GM12873 (cell line): ENCODE data around the gene IL36RN.

Experiments
- TF ChIP-seq, protein P1 (sequence below): IDR thresholded peaks from 2 replicates; pipeline ENCODE4 v1.5.1; 2012; ENCODE audit warnings: low read depth, mild to moderate bottlenecking, moderate library complexity, low read length, control low read depth; ENCODE audit not compliant: insufficient read depth; ENCODE audit errors: missing control alignments

IL36RN gene

DNA sequence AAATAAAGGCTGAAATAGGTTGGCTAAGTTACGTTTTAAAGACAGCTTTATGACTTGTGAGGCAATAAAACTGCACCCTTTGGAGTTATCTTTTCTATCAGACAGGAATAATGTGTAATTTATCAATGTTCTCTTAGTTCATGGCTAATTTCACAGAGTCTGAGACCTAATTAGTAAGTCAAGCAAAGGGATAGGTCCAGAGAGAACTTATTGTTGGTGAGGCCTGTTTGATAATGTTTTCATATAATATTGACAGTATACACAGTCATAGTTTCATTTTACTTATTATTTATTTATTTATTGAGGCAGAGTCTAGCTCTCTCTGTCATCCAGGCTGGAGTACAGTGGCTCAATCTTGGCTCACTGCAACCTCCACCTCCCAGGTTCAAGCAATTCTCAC is 1.9 kb upstream of the IL36RN start:
- TF ChIP-seq, protein P1, sequence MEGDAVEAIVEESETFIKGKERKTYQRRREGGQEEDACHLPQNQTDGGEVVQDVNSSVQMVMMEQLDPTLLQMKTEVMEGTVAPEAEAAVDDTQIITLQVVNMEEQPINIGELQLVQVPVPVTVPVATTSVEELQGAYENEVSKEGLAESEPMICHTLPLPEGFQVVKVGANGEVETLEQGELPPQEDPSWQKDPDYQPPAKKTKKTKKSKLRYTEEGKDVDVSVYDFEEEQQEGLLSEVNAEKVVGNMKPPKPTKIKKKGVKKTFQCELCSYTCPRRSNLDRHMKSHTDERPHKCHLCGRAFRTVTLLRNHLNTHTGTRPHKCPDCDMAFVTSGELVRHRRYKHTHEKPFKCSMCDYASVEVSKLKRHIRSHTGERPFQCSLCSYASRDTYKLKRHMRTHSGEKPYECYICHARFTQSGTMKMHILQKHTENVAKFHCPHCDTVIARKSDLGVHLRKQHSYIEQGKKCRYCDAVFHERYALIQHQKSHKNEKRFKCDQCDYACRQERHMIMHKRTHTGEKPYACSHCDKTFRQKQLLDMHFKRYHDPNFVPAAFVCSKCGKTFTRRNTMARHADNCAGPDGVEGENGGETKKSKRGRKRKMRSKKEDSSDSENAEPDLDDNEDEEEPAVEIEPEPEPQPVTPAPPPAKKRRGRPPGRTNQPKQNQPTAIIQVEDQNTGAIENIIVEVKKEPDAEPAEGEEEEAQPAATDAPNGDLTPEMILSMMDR = no peak

DNA sequence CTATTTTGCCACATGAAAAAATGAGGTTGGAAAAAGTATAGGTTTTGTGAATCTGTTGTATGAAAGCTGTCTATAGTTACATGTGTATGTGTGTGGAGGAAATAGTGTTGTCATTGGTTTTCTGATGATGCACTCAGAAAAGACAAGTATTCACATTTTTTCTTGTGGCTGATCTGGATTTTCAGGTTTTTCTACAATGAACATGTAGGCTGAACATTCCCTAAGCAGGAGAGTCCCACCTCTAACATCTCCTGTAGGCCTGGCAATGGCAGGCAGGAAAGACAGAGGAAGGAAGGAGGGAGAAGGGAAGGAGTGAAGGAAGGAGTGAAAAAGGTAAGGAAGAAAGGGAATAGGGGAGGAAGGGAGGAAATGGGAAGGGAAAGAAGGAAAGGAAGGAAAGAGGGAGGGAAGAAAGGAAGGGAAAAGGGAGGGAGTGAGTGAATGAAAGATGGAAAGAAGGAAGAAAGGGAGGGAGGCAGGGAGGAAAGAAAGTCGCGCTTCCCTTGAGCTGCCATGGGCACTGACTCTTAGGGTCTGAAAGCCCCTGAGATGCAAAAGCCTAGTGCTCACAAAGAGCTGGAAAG is 495 bp upstream of the IL36RN start:
- TF ChIP-seq, protein P1 = no peak

DNA sequence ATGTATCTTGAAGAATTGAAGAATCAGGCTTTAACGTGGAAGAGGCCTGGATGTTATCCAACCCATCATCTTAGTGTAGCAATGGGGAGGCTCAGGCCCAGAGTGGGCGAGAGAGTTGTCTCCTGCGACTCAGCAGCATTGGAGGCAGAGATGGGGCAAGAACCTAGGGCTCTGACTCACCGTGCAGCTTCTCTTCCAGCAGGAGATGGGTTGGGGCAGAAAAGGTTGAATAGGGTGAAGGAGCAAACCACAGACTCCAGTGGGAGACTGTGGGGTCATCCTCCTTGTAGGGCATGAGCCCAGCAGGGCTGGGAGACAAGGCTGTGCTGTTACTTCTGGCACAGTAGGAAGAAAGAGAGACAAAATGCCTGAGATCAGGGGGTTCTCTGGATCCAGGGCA is 1.4 kb downstream of the IL36RN start:
- TF ChIP-seq, protein P1 = no peak

DNA sequence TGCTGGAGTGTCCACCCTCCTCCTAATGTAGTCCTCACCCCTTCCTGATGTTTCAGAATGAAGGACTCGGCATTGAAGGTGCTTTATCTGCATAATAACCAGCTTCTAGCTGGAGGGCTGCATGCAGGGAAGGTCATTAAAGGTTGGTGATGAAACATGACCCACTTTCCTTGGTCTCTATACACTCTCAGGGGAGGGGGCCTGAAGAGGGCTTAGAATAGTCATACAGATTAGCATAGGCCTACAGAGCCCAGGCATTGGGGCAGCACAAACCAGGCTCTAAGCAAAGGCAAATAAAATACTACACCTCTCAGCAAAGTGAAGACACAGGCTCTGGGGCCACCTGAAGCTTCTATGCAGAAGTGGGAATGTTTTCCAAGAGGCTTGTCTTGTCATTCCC is 1.8 kb downstream of the IL36RN start:
- TF ChIP-seq, protein P1 = no peak

DNA sequence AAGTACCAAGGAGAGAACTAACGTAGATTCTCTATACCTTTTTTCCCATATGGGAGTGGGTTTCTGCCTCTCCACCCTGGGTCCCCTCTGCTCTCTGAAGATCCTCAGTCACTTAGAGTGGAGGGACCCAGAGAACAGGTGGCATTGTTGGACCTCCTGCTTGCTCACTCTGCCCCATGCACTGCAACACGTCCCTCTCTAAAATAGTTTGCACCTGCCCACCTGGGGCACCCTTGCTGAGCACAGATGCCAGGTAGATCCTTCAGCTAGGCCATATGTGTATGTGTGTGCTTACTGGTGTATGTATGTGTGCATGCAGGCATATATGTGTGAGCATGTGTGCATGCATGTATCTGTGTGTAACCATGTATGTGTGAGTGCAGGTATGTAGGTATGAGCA is 2.2 kb downstream of the IL36RN start:
- TF ChIP-seq, protein P1 = no peak

DNA sequence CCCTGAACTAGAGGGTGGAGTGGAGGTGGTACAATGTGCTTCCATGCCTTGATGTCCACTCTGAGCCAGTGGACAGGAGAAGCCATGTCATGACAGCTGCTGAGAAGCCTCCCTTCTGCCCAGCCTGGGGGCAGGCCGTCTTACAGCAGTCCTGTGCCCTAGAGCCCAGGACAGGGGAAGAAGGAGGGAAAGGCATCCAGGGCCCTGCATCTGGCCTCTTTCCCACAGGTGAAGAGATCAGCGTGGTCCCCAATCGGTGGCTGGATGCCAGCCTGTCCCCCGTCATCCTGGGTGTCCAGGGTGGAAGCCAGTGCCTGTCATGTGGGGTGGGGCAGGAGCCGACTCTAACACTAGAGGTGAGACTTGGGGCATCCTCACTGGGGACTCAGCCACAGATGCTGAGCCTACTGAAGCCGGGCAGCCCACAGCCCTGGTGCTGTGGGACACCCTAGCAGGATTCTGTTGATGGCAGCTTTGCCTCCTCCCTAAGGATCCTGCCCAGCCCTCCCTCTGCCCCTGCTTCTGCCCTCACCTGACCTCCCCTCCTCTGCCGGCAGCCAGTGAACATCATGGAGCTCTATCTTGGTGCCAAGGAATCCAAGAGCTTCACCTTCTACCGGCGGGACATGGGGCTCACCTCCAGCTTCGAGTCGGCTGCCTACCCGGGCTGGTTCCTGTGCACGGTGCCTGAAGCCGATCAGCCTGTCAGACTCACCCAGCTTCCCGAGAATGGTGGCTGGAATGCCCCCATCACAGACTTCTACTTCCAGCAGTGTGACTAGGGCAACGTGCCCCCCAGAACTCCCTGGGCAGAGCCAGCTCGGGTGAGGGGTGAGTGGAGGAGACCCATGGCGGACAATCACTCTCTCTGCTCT is 3.1 kb downstream of the IL36RN start:
- TF ChIP-seq, protein P1 = no peak

DNA sequence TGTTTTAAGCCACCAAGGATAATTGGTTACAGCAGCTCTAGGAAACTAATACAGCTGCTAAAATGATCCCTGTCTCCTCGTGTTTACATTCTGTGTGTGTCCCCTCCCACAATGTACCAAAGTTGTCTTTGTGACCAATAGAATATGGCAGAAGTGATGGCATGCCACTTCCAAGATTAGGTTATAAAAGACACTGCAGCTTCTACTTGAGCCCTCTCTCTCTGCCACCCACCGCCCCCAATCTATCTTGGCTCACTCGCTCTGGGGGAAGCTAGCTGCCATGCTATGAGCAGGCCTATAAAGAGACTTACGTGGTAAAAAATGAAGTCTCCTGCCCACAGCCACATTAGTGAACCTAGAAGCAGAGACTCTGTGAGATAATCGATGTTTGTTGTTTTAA is 5.3 kb downstream of the IL36RN start:
- TF ChIP-seq, protein P1 = no peak
